Sigmoid colon (tissue), 3 donors: ENCODE measurements around the gene TTC33.

ENCODE experiments used
- CTCF ChIP-seq, 4 experiments: fragments of 450-650 bp in 3 of 4; fragments of 200-600 bp in 1 of 4; IDR thresholded peaks; one replicate each; pipeline ENCODE4 v1.5.1; 2016 to 2019; ENCODE audit warnings: antibody characterized with exemption in 4 of 4, mild to moderate bottlenecking in 3 of 4, moderate library complexity in 2 of 4
- POLR2A ChIP-seq, 2 donors: fragments of 450-650 bp; IDR thresholded peaks; one replicate each; pipeline ENCODE4 v1.6.1; 2016; ENCODE audit warnings: antibody characterized with exemption in 2 of 2, mild to moderate bottlenecking in 2 of 2, moderate library complexity in 2 of 2

GRCh38 chr5:40787986-40788385 is 32.2 kb upstream of the TTC33 start:
- no peak for TF ChIP-seq CTCF (IDR thresholded peaks at IDR 0.05)
- no peak for TF ChIP-seq POLR2A (IDR thresholded peaks at IDR 0.05)
